Measurements from ENCODE around the gene TGFBR1.

DNA sequence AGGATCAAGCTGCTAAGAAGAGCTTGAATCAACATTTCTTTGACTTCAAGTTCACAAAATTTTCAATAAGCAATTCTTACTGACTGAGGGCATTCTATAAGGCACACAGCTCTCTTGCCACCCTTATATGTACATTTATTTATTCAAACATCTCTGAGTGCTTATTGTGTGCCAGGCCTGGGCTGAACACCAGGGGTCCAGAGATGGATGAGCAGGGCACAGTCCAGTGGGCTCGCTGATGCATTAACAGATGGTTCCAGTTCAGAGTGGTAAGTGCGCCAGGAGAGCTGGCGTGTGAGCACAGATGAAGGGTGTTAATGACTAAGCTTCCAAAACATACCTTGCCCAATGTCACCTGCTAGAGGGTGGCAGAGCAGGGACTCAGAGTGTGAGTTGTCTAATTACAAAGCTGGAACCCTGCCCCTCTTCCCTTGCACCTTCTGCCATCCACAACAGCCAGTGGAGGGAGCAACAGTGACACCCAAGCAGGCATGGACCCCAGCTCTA, 92.3 kb downstream of the TGFBR1 start:
- TF ChIP-seq, protein P1, sequence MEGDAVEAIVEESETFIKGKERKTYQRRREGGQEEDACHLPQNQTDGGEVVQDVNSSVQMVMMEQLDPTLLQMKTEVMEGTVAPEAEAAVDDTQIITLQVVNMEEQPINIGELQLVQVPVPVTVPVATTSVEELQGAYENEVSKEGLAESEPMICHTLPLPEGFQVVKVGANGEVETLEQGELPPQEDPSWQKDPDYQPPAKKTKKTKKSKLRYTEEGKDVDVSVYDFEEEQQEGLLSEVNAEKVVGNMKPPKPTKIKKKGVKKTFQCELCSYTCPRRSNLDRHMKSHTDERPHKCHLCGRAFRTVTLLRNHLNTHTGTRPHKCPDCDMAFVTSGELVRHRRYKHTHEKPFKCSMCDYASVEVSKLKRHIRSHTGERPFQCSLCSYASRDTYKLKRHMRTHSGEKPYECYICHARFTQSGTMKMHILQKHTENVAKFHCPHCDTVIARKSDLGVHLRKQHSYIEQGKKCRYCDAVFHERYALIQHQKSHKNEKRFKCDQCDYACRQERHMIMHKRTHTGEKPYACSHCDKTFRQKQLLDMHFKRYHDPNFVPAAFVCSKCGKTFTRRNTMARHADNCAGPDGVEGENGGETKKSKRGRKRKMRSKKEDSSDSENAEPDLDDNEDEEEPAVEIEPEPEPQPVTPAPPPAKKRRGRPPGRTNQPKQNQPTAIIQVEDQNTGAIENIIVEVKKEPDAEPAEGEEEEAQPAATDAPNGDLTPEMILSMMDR (IDR thresholded peaks at IDR 0.05; ENCODE audit: low read length), result no peak
- TF ChIP-seq EZH2phosphoT487 (IDR thresholded peaks at IDR 0.05; ENCODE audit: low read length), result no peak

All from MM.1S (cell line).